Left kidney (tissue), 2 donors: Measurements from ENCODE around the gene SYTL3. TPM values are rescaled to one million over a fixed set of nuclear protein-coding genes. Genes with fewer than 3 reads are reported as not detected.
"Not testable (repeated sequence)": the region's sequence is repeated elsewhere in the genome, so short reads cannot be mapped to it uniquely, and the experiment has no call there.

Source experiments
- DNase-seq: peaks from one replicate; pipeline ENCODE4 v3.0.0-alpha.2; 2013
- polyA plus RNA-seq: library from polyadenylated mRNA; unstranded; fragments of 120-200 nt; gene quantifications from one replicate; pipeline ENCODE4 v1.2.1, GENCODE V29; 2013; ENCODE audit not compliant: insufficient read length

Gene SYTL3
- polyA plus RNA-seq, 1 donor = 3.4 TPM

DNA sequence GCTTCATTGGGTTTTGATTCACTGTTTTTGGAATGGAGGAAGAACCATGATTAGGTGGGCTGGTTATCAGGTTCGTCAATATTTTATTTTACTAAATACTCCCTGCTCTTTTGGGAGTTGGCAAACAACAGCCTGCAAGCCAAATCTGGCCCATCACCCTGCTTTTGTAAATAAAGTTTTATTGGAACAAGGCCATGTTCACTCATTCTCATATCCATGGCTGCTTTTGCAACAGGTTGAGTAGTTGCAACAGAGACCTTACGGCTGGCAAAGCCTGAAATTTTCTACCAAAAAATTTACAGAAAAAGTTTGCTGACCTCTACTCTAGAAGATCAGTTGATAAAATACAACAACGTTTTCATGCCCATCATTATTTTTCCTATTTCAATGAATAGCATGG lies 45.1 kb downstream of the SYTL3 start:
- no peak for DNase-seq

DNA sequence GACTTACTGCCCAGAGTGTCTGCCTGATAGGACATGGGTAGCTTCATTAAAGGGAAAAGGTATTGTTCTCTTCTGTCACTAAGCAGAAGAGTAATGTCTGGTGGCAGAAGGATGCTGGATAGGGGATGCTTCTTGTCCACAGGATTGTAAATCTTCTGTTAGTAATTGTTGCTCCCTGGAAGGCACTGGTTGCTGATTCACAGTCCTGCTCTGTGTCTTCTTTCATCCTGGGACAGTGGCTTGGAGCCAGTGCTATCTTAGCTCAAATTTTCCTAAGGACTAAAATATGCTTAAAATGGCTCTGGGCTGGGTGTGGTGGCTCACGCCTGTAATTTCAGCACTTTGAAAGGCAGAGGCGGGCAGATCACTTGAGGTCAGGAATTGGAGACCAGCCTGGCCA lies 48.0 kb downstream of the SYTL3 start:
- DNase-seq = no peak

DNA sequence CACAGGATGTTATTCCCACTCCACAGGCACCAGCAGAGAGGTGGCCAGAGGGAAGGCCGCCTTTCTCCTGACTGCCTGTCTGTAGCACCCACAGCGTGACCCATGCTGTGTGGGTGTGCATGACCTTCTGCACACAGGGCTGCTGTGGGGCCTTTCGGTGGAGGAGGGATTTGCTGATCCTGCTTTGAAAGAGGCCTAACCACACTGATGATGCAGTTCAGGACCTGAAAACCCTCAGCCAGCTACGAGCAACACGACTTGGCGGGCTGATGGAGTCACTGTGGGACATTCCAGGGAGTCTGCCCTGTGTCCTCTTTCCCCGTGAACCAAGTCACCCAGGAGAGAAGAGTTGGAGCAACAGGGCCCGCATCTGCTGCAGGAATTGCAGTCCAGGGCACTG lies 49.1 kb downstream of the SYTL3 start:
- no peak for DNase-seq

DNA sequence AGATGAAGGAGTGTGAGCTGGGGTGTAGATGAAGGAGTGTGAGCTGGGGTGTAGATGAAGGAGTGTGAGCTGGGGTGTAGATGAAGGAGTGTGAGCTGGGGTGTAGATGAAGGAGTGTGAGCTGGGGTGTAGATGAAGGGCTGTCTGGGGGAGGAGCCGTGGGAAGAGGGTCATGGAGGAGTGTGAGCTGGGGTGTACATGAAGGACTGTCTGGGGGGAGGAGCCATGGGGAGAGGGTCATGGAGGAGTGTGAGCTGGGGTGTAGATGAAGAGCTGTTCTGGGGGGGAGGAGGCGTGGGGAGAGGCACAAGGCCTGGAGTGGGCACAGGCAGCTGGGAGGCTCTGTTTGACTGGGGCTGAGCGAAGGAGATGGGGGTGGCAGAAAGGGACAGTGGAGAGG lies 51.4 kb downstream of the SYTL3 start:
- not testable (repeated sequence) for DNase-seq

DNA sequence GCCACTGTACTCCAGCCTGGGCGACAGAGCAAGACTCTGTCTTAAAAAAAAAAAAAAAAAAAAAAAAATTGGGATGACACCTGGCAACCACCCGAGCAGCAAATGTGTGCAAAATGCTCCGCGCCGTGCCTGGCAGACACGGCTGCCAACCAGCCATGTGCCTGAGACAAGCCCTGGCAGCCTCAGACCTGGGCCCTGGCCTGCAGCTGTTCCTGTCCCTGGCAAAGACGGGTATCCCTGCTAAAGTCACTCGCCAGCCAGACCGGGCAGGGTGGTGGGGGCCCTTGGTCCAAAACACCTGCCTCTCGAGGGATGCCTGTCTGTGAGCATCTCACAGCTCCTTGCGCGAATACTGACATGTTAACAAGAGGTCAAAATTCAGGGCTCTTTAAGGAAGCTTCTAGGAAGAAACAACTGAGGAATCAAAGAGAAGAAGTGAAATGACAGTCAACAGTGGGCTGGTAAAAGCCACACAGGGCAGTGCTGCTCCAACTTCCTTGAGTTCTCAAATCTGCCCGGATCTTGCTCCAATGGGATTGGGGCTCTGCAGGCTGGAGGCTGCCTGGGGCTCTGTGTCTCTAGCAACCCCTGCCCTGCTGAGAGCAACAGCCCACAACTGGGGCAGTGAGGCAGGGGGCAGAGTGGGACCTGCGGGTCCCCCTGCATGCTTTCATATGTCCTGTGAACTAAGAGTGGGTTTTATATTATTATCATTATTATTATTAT lies 53.4 kb downstream of the SYTL3 start:
- no peak for DNase-seq

DNA sequence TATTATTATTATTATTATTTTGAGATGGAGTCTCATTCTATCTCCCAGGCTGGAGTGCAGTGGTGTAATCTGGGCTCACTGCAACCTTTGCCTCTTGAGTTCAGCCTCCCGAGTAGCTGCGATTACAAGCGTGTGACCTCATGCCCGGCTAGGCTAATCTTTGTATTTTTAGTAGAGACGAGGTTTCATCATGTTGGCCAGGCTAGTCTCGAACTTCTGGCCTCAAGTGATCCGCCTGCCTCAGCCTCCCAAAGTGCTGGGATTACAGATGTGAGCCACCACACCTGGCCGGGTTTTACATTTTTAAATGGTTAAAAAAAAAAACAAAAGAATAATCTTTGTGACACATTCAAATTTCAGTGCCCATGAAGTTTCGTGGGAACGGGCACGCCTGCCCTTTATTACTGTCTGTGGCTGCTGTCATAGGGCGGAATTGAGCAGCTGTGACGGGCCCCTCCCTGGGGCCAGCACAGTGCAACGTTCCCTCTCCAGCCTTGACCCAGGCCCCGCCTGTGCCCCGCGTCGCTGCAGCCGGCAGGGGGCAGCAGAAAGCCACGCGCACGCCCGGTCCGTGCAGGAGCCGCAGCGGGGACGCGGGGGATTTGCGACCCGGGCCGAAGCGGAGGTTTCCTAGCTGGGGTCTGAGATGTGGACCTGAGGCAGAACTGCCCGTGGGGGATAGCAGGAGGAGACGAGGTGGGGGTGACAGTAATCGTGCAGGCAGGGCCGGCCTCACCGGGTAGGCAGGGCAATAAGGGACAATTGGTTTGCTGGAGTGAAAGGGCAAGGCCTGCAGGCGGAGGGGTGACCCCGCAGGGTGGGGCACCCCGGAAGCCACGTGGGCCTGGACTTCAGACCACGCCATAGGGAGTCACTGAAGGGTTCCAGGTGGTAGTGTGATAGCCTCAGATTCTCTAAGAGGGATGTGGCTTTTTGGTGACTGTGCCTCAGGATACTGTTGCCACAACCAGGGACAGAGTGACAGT lies 54.3 kb downstream of the SYTL3 start:
- peak; percentile 60 for DNase-seq

DNA sequence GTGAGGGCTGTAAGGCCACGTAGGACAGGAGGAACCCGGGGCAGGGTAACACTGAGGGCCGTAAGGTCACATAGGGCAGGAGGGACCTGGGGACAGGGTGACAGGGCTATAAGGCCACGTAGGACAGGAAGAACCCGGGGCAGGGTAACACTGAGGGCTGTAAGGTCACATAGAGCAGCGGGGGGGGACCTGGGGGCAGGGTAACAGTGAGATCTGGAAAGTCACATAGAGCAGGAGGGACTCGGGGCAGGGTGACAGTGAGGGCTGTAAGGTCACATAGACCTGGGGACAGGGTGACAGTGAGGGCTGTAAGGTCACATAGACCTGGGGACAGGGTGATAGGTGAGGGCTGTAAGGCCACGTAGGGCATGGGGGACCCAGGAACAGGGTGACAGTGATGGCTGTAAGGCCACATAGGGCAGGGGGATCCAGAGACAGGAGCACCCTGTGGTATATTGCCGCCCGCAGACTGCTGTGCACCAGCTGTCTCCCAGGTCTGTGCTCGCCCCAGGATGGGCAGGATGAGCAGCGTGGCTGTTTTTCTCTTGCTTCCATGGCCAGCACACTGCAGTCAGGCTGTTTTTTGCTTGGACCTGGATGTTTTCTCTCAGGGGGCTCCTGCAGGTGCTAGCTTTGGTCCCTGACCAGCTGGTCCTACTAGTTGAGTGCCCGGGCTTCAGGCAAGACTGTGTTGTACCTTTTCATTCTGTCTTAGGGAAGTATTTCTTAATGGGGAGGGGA lies 55.7 kb downstream of the SYTL3 start:
- no peak for DNase-seq

DNA sequence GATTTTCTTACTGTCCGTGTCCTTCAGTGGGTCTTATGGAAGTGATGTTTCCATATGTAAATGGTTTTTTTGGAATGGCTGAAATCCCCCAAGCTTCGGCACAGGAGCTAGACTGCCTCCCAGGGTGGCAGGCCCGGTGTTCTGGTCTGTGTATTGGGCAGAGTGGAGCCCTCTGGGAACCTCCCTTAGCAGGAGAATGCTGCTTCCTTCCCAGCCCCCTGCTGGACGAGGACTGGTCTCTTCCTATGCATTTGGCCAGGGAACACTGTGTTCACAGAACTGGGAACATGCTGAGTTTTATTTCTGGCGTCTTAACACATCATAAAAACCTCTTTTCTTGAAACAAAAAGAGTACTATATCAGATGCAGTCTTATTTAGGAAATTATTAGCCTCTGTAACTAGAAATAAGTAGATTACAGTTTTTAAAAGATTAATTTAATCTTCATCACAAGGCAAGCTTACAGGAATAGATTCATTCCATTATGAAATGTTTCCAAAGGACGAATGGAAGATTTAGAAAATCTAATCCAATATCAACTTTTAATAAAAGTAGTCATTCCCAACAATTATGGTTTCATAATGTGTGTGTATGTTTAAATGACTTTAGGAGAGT lies 56.6 kb downstream of the SYTL3 start:
- DNase-seq = no peak

DNA sequence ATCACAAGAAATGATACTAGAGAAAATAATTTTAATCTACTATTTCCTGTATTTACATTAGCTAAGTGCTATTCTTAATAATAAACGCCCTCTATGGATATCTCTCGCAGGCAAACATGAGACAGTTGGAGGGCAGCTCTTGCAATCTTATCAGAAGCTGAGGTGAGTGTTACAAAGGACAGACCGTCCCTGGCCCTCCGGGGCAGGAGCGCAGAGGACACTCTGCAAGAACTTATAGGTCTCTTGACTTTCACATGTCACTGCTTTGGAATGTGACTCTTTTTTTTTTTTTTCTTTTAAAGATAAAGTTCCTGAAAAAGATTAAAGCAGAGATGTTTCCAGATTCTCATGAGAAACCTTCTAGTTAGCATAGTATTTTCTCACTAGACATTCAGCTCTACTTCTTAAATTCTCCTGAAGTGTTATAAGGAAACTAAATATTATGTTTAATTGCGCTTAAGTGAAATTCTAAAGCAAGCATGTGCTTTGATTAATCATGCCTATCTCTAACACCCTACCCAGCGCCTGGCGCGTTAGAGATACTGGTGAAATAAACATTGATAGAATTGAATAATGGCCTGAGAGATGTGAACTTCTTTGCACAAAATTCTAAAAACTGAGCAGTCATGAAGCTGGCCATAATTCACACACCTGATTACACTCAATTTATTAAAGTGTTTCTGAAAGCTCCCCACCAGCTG lies 57.4 kb downstream of the SYTL3 start:
- peak; percentile 40 for DNase-seq

DNA sequence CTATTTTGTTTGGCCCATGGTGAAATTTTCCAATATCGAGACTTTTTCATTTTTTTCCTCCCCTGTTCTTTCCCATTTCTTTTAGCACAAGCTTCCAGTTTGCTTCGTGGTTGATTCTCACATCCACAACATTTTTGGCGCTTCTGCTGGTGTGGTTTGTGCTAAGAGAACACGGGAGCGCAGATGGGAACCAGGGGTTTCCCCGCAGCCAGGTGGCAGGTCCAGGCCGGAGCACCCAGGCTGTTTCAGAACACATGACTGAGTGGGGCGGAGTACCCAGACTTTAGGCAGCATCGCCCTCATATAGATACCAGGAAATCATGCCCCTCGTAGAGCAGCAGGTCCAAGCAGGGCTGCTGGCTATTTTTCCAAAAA lies 58.0 kb downstream of the SYTL3 start:
- no peak for DNase-seq

DNA sequence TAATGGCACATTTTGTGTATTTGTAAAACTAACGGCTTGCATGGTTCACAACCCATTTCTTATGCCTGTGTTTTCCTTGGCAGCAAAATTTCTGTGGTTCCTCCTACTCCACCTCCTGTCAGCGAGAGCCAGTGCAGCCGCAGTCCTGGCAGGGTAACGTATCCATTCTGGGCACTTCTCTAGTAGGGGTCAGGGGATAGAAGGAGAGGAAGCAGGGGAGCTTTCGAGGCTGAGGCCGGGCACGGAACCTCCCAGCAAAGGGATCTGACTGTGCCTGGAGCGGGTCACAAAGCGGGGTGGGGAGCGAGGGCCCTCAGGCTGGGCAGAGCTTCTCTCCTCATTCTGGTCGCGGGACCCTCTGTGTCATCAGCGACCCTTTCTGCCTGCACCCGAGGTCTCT lies 58.4 kb downstream of the SYTL3 start:
- DNase-seq = no peak

DNA sequence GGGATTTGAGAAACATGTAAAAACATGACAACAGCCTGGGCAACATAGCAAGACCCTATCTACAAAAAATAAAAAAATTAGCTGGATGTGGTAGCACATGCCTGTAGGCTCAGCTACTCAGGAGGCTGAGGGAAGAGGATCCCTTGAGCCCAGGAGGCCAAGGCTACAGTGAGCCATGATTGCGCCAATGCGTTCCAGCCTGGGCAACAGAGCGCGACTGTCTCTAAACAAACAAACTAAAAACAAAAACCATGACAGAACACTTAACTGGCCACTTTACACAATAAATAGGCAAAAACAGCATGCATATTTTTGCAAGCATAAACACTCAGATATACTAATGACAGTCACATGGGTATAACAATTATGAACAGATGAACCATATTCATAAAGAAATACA lies 60.0 kb downstream of the SYTL3 start:
- DNase-seq = no peak

DNA sequence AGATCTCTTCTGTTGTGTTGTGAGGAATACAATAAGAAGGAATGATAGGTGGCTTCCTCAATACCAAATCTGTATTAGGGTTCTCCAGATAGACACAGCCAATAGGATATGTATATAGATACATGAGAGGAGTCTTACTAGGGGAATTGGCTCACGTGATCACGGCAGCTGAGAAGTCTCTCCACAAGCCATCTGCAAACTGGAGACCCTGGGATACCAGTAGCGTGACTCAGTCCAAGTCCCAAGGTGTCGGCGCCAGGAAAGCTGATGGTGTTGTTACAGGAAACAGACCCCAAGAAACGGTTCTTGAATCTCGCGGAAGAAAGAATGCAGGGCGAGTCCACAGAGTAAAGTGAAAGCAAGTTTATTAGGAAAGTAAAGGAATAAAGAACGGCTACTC lies 61.4 kb downstream of the SYTL3 start:
- DNase-seq = no peak

DNA sequence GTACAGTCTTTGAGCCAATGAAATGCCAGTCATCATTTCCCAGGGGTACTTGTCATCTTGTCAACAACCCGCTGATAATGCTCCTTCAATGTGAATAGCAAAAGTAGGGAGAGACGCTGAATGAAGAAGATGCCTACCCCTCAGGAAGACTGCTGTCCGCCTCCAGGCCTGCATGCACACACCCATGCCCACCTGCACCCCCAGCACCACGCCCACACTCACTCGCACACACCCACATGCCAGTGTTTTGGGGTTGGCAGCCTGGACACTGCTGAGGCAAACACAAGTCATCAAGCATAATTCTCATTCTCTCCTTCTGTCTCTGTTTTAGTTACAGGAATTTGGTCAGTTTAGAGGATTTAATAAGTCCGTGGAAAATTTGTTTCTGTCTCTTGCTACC lies 63.6 kb downstream of the SYTL3 start:
- no peak for DNase-seq

DNA sequence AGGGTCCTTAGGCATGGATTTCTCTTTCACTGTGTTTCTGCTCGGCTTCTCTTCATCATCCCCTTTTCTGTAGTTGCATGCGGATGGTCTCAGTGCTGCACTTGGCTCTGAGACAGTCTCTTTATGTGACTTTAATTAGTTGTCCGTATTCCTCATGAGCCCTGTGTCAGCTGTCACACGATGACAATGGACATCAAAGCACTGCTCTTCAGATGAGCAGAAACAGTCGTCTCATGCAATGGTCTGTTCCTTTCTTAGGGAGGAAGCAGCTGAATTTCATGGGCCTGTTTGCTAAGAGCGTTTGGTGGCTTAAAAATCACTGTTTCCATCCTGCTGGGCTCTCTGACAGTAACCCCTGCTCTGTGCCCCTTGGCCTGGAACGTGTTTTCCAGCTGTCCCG lies 64.9 kb downstream of the SYTL3 start:
- no peak for DNase-seq

DNA sequence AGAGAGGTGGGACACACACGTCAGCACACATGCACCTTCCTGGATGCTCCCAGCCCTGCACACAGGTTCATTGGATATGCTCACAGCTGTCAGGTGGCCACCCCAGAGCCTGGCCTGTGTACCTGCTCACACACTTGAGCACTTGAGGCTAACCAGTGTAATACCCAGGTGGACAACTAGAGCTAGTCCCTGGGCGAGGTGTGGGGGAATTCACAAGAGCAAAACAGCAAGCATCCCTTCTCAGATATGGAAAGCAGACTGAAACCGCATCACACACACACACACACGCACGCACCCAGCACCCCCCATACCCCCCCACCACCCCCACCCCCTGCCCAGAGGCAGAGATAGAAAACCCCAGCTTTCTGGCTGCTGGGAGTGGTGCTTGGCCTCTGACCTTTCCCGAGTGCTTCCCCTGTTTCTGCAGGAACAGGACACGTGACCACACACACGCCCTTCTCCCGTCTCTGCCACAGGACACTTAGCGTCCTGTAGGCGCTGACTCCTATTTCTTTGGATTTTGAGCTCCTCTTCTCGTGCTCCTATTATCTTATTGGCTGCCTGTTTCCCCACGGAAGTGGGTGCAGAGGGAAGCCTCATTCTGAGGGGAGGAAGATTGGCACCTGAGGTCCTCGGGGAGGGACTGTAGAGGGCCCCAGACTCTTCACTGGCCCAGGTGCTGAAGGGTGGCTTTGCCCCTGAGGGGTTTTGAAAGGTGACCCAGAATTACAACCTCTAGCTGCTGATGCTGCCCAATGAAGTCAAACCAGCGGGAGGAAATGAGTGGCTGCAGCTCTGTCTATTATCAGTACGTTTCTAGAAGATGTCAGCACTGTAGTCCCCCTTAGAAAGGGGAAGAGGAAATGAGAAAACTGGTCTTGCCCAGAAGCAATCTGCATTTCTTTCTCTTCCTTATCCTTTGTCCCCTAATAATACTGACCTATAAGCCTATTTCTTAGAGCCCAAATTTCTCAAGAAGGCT lies 65.8 kb downstream of the SYTL3 start:
- no peak for DNase-seq

DNA sequence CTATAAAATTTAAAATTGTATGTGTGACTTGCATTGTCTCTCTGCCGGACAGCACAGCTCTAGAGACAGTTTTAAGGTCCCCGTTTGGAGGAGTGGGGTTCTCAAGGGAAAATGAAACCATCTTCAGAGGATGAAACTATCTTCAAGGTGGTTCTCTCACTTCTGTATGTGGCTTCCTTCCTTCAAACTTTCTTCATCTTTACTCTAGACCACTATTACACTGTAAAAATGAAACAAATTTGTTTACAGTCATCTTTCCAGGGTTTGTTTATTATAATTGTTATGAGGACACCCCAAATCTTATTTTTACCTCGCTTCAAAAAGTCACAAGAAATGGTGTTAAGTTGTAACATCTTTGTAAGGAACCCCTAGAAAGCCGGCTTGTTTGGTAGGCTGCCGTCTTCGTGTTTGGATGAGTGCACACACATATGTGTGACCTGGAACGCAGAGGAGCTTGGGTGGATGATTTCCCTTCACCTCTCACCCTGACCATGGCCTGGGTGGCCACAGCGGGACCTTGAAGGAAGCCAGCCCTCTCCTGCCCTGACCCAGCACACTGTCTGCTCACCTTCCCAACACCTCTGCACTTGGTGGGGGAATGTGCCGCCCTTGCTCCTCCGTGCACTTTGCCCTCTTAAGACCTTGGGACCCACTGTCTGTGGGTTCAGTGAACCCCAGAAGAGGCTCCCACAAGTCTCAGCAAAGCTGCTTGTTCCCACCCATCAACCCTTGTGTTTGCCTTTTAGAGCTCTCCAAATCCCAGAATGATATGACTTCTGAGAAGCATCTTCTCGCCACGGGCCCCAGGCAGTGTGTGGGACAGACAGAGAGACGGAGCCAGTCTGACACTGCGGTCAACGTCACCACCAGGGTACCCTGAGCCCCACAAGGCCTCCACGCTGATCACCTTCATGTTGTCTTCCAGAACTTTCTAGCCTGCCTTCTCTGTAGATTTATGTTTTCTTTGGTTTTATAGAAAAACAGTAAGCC lies 67.8 kb downstream of the SYTL3 start:
- no peak for DNase-seq

DNA sequence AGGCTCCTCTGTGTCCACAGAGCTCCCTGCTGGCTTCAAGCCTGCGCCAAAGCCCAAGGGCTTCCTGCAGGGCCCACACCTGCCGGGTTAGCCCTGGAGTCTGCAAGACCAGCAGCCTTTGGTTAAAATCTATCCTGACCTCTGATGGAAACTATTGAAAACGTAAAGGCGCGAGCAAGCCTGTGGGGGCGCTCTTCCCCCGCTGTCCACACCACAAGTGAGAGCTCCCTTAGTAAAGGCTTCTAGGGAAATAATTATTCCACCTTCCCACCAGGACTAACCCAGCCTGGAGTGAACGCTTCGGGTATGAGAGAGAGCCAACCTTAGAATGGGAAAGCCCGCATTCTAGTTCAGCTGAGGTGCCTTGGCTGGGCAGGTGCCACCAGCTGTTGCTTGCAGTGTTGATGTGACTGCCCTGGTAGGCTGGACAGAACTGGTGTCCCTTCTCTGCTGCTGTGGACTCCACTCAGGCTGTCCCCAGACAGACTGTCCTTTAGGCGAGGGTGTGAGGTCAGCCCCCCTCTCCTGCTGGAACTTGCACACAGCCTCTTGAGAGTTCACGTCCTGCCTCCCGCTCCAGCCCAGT lies 68.7 kb downstream of the SYTL3 start:
- peak; percentile 53 for DNase-seq
